Right forelimb (tissue), 1 donor: ENCODE data around the gene CA10.

ENCODE experiments used
- DNase-seq: peaks from one replicate; pipeline ENCODE4 v3.0.0-alpha.2; 2018

The CA10 gene

DNA sequence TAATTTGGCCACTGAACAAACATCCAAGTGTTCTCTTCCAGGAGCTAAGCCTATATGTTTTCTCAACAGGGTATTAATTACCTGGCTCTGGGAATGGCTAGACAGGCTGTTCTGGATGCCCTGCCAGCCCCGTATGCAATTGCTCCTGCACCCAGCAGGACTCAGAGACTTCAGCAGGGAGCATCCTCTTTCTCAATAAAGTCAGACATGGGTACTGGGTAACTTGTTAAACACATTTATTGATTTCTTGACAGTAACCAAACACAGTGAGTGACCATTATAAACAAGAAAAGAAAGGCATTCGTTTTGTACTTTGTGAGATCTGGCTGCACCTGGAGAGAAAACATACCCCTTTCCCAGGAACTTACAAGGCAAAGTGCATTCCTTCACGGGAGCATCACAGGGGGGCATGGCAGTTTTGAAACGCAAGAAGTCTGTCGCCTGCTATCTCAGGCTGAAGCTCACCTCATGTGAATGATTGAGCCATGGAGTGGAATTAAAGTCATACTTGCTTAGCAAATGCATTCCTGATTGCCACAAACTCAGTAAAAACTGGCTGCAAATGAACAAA, 528.3 kb downstream of the CA10 start:
- no peak for DNase-seq

DNA sequence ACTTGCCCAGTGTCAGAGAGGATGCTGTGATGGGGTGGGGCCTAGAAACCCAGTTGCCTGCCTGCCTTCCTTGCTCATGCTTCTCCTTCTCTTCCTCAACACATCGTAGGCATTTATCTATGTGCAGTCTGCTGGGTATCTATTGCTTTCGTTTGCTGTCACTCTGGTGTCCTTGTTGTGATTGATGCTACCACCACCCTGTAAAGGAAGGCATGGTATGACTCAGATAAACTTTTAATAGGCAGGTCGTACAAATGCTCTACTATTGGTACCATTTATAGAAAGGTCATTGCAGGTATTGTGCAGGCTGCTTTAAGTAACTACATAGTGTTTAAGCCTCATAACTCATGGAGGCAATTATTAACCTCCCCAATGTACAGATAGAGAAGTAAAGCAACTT, 529.3 kb downstream of the CA10 start:
- no peak for DNase-seq

GRCh38 chr17:51627779-51628178, 530.7 kb downstream of the CA10 start:
- no peak for DNase-seq

- no peak for DNase-seq
Measured at GRCh38 chr17:51618476-51618875, 540.0 kb downstream of the CA10 start.

DNA sequence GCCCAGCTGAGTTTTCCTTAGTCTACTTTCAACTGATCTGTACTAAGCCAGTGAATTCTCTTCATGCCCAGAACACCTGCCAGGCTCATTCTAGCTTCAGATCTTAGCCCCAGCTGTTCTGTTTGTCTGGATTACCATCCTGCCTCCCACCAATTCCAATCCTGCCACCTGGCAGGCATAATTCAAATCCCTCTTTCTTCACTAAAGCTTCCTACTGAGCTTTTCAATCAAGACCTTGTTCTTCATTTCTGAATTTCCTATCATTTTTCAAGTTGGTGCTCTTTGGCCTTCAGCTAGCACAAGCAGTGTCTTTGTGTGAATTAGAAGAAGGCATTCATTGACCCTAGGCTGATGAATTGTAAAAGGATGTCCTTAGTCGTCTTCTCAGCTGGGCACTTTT, 540.5 kb downstream of the CA10 start:
- no peak for DNase-seq

- DNase-seq, result no peak
Measured at GRCh38 chr17:51613255-51613654, 545.3 kb downstream of the CA10 start.

DNA sequence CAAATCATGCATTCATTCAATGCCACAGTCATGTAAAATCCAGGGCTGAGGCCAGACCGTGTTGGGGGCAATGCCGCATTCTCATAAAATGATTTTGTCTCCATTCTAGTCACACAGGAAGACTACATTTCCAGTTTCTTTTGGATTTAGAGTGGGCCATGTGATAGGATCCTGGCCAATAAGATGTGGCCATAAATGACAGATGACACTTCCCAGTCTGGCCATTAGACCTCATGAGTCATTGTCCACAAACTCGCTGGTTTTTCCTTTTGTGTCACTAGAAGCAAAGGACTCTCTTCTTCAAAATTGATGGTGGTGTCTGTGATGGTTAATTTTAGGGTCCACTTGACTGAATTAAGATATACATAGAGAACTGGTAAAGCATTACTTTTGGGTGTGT, 545.8 kb downstream of the CA10 start:
- no peak for DNase-seq

DNA sequence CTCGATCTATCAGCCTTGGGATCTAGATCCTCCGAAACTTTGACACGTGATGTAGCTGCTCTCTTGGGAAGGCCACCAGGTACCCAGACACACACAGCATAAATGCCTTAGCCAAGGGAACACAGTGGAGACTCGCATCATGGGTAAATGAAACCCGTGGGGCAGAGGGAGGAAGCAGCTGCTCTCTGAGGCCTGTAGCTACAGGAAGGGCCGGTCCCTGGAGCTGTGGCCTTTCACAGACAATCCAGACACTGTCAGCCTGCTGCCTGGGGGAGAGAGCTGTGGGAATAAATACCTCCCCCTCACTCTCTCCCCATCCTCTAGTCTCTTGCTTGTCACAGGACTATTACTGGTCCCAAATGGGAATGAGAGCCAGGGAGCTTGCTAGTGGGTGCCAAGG, 546.9 kb downstream of the CA10 start:
- DNase-seq, result no peak

- DNase-seq, result no peak
Measured at GRCh38 chr17:51610834-51611233, 547.7 kb downstream of the CA10 start.

GRCh38 chr17:51610155-51610554, 548.4 kb downstream of the CA10 start:
- DNase-seq, result no peak

DNA sequence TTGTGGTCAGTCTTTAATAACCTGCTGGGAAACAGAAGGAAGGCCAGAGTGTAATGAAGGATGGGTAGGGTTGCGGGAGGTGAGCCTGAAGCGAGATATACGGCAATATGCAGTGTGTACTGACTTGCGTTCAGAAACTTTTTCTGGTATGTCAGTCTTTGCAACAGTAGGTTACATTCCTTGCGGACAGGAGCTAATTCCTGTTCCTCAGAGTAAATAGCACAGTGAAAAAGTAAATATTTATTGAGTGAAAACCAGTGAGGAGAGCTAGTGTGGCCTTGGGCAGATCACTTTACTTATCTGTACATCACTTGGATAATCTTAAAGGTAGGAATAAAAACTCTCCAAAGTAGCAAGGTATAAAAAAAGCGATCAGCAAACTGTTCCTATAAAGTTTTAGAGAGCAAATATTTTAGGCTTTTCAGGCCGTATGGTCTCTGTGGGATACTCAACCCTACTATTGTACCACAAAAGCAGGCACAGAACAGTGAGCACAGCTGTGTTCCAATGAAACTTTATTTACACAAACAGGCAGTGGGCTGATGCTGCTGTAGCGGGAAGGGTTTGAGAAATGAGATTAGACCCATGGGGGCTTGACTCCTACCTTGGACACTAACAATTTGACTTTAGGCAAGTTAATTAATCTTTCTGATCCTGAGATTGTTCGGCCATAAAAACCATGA, 550.1 kb downstream of the CA10 start:
- DNase-seq, result no peak

DNA sequence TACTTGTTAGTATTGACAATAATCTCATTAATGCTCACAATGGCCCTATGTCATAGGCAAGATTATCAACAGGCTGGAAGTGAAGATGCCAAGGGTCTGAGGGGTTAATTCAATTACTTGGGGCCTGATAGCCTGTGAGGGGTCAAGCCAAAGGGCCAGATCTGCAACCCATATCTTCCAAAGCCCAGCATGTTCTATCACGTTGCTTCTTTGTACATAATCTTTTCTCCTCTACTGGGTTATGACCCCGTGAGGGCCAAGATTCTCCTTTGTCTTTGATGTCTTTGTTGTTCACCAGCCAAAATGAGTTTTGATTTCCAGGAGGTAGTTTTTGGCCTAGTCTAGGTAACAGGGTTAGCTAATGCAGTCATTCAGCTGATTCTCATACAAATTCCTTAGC, 551.0 kb downstream of the CA10 start:
- DNase-seq, result no peak

GRCh38 chr17:51604299-51605020, 554.1 kb downstream of the CA10 start:
- no peak for DNase-seq

DNA sequence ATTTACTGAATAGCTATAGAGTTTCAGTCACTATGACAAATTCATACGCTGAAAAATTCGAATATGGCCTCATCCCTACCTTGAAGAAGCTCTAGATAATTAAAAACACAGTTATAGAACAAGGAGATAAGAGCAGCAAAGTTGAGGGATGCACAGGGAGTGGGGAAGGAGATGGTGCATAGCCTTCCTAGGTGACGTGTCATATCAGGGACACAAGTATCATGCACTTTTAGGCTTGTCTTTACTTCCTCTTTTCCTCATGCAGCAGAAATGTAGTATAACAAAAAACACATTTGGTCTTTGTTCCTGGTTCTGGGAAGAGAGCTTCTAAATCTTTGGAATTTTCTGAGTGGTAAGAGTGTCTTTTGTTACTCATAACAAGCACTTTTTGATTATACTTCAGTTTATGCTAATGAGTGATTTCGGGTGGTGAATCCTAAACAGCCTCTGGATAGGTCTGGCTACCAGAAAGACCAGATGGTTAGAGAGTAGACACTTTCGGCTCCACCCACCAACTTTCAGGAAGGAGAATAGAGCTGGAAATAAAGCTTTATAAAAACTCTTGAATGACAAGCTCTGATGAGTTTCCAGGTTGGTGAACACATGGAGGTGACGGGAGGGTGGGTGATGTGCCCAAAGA, 556.8 kb downstream of the CA10 start:
- no peak for DNase-seq

DNA sequence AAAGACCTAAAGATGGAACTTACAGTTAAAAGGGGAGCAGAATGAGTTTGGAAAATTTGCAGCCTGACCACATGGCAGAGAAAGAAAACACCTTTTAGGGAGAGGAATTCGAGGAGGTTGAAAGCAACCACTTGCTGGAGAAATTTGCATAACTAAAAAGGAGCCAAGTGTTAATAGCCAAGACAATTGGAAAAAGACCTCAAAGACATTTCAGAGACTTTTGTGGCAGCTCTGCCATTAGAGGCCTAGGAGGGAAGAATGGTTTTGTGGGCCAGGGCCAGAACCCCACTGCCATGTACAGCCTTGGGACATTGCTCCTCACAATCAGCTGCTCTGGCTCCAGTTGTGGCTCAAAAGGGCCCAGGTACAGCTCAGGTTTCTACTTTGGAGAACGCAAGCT, 559.7 kb downstream of the CA10 start:
- no peak for DNase-seq

- no peak for DNase-seq
Measured at GRCh38 chr17:51597345-51597744, 561.2 kb downstream of the CA10 start.

GRCh38 chr17:51595826-51596398, 562.6 kb downstream of the CA10 start:
- no peak for DNase-seq

DNA sequence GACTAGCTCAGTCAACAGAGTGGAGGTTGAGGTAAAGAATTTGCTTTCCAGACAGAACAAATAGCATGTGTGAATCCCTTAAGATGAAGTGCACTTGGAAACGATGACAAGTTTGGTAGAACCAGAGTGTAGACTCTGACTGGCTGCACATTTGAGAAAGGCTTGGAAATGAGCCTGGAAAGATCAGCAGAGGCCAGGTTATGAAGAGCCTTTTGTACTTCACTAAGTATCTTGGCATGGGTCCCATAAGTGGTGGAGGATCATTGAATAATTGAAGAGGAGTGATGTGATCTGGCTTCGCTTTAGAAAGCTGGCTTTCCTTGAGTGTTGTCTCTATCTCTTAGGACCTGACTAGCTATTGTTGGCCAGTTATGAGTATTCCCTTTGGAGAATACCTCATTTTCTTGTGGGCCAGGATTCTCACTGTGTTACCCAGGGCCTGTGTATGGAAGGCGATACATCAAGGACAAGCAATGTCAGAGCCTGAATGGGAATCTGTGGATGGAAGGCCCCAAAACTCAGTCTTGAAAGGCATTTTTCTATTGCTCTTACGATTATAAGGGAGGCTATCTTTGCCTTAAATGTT, 568.4 kb downstream of the CA10 start:
- DNase-seq, result no peak

GRCh38 chr17:51588063-51588462, 570.5 kb downstream of the CA10 start:
- no peak for DNase-seq

DNA sequence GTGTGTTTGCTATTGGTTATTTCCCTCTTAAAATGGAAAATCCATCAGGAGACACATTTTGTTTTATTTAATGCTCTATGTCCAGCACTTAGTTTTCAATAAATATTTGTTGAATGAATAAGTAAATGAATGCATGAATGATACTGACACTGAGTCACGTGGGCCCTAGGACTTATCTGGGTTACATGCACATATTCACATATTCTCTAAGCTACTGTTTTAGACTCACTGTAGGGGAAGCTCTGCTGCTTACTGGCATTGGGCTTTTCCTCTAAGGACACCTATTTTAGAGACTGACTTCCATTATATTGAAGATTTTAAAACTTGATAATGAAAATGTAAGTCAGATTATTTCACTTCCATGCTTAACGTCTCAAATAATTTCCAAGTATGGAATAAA, 571.0 kb downstream of the CA10 start:
- DNase-seq, result no peak

- DNase-seq, result no peak
Measured at GRCh38 chr17:51585514-51586104, 572.9 kb downstream of the CA10 start.

DNA sequence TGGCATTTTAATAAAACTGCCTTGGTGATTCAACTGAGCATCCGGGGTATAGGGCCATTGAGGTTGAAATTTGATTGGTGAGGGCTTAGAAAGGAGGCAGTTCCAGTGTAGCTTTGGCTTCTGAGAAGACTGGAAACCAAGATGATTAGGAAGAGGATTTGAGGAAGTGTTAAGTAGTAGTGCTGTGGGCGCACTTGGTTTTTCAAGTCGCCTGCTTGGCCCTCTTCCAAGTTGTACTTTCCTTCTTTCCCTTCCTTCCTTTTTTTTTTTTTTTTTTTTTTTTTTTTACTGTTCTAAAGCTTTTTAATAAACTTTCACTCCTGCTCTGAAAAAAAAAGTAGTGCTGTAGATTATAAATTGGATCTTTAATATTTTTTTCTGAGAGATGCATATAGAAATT, 577.6 kb downstream of the CA10 start:
- DNase-seq, result no peak
